AG10803 (cell line): ENCODE results near the gene RNF157.

Source experiments
- DNase-seq: peaks from one replicate; pipeline ENCODE4 v3.0.0; 2010; ENCODE audit warnings: low read depth
- H3K4me3 ChIP-seq: 2 replicates; pipeline ENCODE4 v1.5.1; 2011; ENCODE audit warnings: mild to moderate bottlenecking, low read length, control low read depth
- TF ChIP-seq, protein P1 (sequence below): conservative IDR thresholded peaks from 2 replicates; pipeline ENCODE4 v1.5.1; 2011; ENCODE audit warnings: mild to moderate bottlenecking, low read length, control low read depth, inconsistent platforms

The RNF157 gene

GRCh38 chr17:76097716-76098295 lies 142.5 kb downstream of the RNF157 start:
- H3K4me3 ChIP-seq: no peak overlapping the region
- TF ChIP-seq, protein P1, sequence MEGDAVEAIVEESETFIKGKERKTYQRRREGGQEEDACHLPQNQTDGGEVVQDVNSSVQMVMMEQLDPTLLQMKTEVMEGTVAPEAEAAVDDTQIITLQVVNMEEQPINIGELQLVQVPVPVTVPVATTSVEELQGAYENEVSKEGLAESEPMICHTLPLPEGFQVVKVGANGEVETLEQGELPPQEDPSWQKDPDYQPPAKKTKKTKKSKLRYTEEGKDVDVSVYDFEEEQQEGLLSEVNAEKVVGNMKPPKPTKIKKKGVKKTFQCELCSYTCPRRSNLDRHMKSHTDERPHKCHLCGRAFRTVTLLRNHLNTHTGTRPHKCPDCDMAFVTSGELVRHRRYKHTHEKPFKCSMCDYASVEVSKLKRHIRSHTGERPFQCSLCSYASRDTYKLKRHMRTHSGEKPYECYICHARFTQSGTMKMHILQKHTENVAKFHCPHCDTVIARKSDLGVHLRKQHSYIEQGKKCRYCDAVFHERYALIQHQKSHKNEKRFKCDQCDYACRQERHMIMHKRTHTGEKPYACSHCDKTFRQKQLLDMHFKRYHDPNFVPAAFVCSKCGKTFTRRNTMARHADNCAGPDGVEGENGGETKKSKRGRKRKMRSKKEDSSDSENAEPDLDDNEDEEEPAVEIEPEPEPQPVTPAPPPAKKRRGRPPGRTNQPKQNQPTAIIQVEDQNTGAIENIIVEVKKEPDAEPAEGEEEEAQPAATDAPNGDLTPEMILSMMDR: no peak
- no peak for DNase-seq

GRCh38 chr17:76095943-76096342 lies 144.3 kb downstream of the RNF157 start:
- no peak for DNase-seq
- TF ChIP-seq, protein P1: no peak
- H3K4me3 ChIP-seq: no peak overlapping the region

DNA sequence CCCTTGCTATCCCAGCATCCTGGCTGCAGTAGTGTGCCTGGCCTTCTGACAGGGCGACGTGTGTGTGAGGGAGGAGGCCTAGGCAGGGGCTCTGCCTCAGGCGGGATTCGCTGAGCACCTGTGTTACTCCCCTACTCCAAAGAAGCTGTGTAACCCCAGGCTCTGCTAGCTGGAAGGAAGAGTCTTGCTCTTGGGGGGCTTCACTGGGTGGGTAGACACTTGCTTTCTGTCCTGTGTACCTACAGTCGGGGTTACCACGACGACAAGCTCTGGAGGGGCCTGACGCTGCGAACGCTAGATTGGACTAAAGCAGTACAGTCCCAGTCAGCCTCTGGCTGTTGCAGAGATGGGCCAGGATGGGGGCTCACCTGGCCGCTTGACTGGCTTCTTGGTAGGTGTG lies 146.2 kb downstream of the RNF157 start:
- DNase-seq: no peak
- TF ChIP-seq, protein P1: no peak
- no peak overlapping the region for H3K4me3 ChIP-seq

DNA sequence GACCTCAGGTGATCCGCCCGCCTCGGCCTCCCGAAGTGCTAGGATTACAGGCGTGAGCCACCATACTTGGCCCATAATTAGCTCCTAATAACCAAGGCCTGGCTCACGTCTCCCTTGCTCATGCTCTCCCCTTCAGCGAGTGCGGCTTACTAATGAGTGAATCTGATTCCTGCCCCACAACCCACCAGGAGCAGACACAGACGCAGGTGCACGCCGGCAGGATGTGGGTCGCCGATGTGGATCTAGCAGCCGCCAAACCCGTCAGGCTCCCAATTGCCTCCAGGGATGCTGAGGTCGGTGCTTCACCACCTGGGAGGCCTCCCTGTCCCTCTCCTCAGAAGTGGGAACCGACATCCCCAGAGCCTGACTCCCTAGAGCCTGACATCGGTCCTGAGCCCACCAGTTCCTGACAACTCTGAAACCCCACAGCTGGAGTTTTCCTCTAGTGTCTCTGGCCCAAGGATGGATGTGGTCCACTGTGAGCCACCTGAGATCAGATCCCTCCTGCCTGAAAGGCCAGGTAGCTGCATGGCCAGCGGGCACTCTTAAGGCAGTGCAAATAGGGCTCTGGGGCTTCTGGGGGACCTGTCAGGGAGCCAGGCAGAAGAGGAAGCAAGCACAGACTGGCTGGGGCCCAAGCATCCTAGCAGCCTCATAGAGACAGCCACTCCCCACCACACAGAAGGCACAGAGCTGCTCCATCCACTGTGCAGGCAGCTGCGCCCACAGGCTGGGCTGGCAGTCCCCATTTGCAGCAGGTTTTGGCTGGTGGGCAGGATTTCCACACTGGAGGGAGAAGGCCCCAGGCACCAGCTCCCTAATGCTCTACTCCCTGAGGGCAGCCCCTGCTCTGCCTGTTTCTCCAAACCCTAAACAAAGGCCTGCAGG lies 147.5 kb downstream of the RNF157 start:
- TF ChIP-seq, protein P1: no peak
- H3K4me3 ChIP-seq: no peak overlapping the region
- no peak for DNase-seq
